ENCODE measurements around the gene NCKAP5. TPM values are rescaled to one million over a fixed set of nuclear protein-coding genes. Genes with fewer than 3 reads are reported as not detected.
"Not testable (repeated sequence)": the region's sequence is repeated elsewhere in the genome, so short reads cannot be mapped to it uniquely, and the experiment has no call there.

The NCKAP5 gene
- total RNA-seq, 4 donors from 2014 or later = 0.03 to 0.55 (median 0.33) TPM

DNA sequence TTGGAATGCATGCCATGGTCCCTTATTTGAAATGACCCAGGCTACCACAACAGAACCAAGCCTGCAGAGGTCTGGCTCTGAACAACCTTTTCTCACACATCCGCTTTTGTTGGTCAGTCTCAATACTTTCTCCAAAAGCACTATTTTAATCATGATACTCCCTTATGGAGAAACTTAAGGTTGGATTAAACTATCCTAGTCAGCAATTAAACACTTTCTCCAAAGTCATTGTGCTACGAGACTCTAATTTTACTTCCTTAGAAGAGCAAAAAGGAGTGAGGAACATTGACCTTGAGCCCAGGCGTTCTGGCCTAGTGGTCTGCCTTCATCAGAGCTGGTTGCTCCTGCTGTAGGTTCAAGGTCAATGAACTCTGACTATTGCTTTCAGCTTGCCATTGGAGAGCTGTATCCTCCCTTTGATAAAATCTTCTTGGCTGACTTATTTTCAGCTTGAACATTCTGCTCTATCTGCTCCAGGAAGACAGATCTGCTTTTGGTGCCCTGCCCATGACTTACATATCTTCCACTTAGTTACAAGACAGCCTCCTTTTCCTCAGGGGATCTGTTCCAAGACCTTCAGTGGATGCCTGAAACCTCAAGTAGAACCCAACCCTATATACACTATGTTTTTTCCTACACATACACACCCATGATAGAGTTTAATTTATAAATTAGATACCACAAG is 91.2 kb downstream of the NCKAP5 start:
- Histone ChIP-seq H3K27me3 (no peaks in the 10 kb centered on the region), H3K9me3 (no peaks in the 10 kb centered on the region), H3K36me3 (no peaks in the 10 kb centered on the region), H3K4me1 (no peaks in the 10 kb centered on the region), H3K27ac (no peak overlapping the region), H3K4me3 (no peak overlapping the region)
- ATAC-seq (no peak), DNase-seq (no peak)
- TF ChIP-seq POLR2A (IDR thresholded peaks at IDR 0.05) = no peak
- intact Hi-C loops (cut with DNase I; ENCODE audit: low total_unique reads) (no loop called here), in situ Hi-C loops (cut with MboI; ENCODE audit: low sequenced_read_pairs in 4 of 4) (no loop called here)

DNA sequence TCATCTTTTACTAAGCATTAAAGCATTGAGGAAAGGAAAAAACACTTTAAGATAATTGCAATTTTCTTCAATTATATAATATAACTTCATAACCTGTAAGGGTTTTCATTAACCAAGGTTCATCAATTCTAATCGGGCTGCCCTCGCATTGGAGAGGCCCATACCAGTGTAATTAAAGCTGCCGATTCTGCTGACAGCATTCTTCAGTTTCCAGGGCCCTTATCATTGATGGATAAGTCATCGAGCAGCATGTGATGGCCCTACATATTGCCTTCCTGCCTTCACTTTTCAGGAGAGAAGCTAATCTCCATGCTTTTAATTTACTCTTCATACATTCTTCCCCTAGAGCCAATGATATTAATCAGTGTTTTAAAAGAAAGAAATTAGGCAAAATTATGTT is 92.0 kb downstream of the NCKAP5 start:
- TF ChIP-seq POLR2A (IDR thresholded peaks at IDR 0.05) = no peak
- TF ChIP-seq, protein P1, sequence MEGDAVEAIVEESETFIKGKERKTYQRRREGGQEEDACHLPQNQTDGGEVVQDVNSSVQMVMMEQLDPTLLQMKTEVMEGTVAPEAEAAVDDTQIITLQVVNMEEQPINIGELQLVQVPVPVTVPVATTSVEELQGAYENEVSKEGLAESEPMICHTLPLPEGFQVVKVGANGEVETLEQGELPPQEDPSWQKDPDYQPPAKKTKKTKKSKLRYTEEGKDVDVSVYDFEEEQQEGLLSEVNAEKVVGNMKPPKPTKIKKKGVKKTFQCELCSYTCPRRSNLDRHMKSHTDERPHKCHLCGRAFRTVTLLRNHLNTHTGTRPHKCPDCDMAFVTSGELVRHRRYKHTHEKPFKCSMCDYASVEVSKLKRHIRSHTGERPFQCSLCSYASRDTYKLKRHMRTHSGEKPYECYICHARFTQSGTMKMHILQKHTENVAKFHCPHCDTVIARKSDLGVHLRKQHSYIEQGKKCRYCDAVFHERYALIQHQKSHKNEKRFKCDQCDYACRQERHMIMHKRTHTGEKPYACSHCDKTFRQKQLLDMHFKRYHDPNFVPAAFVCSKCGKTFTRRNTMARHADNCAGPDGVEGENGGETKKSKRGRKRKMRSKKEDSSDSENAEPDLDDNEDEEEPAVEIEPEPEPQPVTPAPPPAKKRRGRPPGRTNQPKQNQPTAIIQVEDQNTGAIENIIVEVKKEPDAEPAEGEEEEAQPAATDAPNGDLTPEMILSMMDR (IDR thresholded peaks at IDR 0.05 in 4 of 5, conservative IDR thresholded peaks at IDR 0.05 in 1 of 5) = no peak
- no peaks in the 10 kb centered on the region for H3K36me3 ChIP-seq
- in situ Hi-C loops (cut with MboI; ENCODE audit: low sequenced_read_pairs in 4 of 4) = no loop called here
- no peaks in the 10 kb centered on the region for H3K4me1 ChIP-seq
- ATAC-seq (no peak), DNase-seq (no peak)
- no peak overlapping the region for H3K27ac ChIP-seq
- H3K4me3 ChIP-seq = no peak overlapping the region
- no peaks in the 10 kb centered on the region for H3K9me3 ChIP-seq
- intact Hi-C loops (cut with DNase I; ENCODE audit: low total_unique reads) = no loop called here
- no peaks in the 10 kb centered on the region for H3K27me3 ChIP-seq

DNA sequence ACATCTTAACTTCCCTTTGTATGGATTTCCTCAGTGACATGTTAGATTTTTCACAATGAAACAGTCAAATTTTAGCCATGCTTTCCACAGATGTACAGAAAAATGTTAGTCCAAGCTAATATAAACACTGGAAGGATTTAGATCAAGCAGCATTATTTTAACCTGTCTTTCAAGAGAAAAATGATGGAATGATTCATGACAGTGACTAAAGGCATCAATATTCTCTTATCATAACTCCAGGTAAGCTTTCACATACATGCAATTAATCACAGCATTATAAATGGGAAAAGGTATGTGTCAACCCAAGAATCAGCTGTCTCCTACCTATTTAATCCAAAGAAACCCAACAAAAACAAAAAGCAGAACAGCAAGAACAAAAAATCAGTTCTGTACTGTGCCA is 92.7 kb downstream of the NCKAP5 start:
- DNase-seq = no peak
- no peaks in the 10 kb centered on the region for H3K4me1 ChIP-seq
- in situ Hi-C loops (cut with MboI; ENCODE audit: low sequenced_read_pairs in 4 of 4) = no loop called here
- ATAC-seq = no peak
- no peak for TF ChIP-seq POLR2A (IDR thresholded peaks at IDR 0.05)
- TF ChIP-seq, protein P1 (IDR thresholded peaks at IDR 0.05 in 4 of 5, conservative IDR thresholded peaks at IDR 0.05 in 1 of 5) = no peak
- H3K4me3 ChIP-seq = no peak overlapping the region
- H3K9me3 ChIP-seq = no peaks in the 10 kb centered on the region
- no peaks in the 10 kb centered on the region for H3K27me3 ChIP-seq
- no peak overlapping the region for H3K27ac ChIP-seq
- no peaks in the 10 kb centered on the region for H3K36me3 ChIP-seq
- intact Hi-C loops (cut with DNase I; ENCODE audit: low total_unique reads) = no loop called here

DNA sequence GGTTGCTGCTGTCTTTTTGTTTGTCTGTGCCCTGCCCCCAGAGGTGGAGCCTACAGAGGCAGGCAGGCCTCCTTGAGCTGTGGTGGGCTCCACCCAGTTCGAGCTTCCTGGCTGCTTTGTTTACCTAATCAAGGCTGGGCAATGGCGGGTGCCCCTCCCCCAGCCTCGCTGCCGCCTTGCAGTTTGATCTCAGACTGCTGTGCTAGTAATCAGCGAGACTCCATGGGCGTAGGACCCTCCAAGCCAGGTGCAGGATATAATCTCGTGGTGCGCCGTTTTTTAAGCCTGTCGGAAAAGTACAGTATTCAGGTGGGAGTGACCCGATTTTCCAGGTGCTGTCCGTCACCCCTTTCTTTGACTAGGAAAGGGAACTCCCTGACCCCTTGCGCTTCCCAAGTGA is 97.8 kb downstream of the NCKAP5 start:
- H3K36me3 ChIP-seq; intact Hi-C loops (cut with DNase I; ENCODE audit: low total_unique reads); H3K9me3 ChIP-seq; H3K4me3 ChIP-seq; DNase-seq; ATAC-seq; H3K27ac ChIP-seq; in situ Hi-C loops (cut with MboI; ENCODE audit: low sequenced_read_pairs in 4 of 4); H3K27me3 ChIP-seq; H3K4me1 ChIP-seq: not testable (repeated sequence)

DNA sequence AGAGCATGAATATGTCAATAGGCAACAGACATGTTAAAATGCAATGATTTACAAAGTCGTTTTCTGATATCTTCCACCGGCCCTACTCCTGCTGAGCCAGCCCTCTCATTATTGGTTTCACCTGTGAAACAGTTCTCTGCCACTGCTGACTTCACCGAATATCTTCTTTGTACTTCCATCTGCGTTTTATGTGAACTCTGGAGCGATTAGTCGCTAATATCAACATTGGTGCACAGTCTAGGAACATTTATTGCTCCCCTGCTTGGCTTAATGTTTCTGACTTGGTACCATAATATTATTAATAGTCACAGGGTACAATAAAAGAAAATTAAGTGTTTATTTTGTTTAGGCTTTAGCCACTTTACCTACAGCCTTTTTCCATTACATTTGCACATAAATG is 105.5 kb downstream of the NCKAP5 start:
- Histone ChIP-seq H3K27me3 (no peaks in the 10 kb centered on the region), H3K9me3 (no peaks in the 10 kb centered on the region), H3K4me1 (no peaks in the 10 kb centered on the region), H3K4me3 (no peak overlapping the region), H3K27ac (no peak overlapping the region), H3K36me3 (no peaks in the 10 kb centered on the region)
- intact Hi-C loops (cut with DNase I; ENCODE audit: low total_unique reads) = no loop called here
- in situ Hi-C loops (cut with MboI; ENCODE audit: low sequenced_read_pairs in 4 of 4) = no loop called here
- TF ChIP-seq POLR2A (IDR thresholded peaks at IDR 0.05) = no peak
- TF ChIP-seq, protein P1 (IDR thresholded peaks at IDR 0.05 in 4 of 5, conservative IDR thresholded peaks at IDR 0.05 in 1 of 5) = no peak
- ATAC-seq (no peak), DNase-seq (no peak)

DNA sequence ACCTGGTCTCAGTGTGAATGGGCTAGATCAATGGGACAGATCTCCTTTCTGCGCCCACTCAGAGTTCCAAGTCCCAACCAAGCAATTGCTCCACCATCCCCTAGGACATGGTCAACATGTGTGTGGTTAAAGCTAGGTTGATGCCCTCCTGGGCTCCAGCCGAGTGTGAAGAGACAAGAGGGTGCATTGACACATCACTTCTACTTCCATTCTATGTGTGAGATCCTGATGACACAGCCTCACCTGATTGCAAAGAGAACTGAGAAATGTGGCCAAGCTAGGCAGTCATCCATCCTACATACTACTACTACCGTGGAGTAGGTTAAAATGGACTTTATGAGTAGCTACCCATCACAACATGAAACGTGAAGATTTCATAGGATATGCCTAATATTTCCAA is 106.8 kb downstream of the NCKAP5 start:
- no peaks in the 10 kb centered on the region for H3K4me1 ChIP-seq
- no peaks in the 10 kb centered on the region for H3K27me3 ChIP-seq
- ATAC-seq (no peak), DNase-seq (no peak)
- no peaks in the 10 kb centered on the region for H3K36me3 ChIP-seq
- intact Hi-C loops (cut with DNase I; ENCODE audit: low total_unique reads) (no loop called here), in situ Hi-C loops (cut with MboI; ENCODE audit: low sequenced_read_pairs in 4 of 4) (no loop called here)
- TF ChIP-seq, protein P1 (IDR thresholded peaks at IDR 0.05 in 4 of 5, conservative IDR thresholded peaks at IDR 0.05 in 1 of 5) = no peak
- no peak for TF ChIP-seq POLR2A (IDR thresholded peaks at IDR 0.05)
- H3K4me3 ChIP-seq = no peak overlapping the region
- H3K9me3 ChIP-seq = no peaks in the 10 kb centered on the region
- no peak overlapping the region for H3K27ac ChIP-seq
